NT2/D1 (cell line): ENCODE measurements around the gene ZBTB37.

ENCODE experiments used
- YY1 ChIP-seq: IDR thresholded peaks from 2 replicates; pipeline ENCODE4 v1.6.1; 2011; ENCODE audit not compliant: insufficient read length, insufficient read depth
- ZNF274 ChIP-seq: IDR thresholded peaks from 2 replicates; pipeline ENCODE4 v1.6.1; 2011; ENCODE audit warnings: mild to moderate bottlenecking, low read depth, low read length

DNA sequence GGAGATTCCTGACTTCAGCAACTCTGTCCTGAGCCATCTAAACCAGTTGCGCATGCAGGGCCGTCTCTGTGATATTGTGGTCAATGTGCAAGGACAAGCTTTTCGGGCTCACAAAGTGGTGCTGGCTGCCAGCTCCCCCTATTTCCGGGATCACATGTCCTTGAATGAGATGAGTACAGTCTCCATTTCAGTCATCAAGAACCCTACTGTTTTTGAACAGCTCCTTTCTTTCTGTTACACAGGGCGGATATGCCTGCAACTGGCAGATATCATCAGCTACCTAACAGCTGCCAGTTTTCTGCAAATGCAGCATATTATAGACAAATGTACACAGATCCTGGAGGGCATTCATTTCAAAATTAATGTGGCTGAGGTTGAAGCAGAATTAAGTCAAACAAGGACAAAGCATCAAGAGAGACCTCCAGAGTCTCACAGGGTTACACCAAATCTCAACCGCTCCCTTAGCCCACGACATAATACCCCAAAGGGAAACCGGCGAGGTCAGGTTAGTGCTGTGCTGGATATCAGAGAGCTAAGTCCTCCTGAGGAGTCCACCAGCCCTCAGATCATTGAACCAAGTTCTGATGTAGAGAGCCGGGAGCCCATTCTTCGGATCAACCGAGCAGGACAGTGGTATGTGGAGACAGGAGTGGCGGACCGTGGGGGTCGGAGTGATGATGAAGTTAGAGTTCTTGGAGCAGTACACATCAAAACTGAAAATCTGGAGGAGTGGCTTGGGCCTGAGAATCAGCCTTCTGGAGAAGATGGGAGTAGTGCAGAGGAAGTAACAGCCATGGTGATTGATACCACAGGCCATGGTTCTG, 2.3 kb downstream of the ZBTB37 start:
- no peak for TF ChIP-seq ZNF274
- TF ChIP-seq YY1 = no peak
